RKO (cell line): ENCODE data around the gene CNOT3.
A peak's percentile ranks its signal among the peaks of the same experiment; 100 is the strongest.

Source experiments
- DNase-seq: peaks from one replicate; pipeline ENCODE4 v3.0.0-alpha.2; 2016; ENCODE audit warnings: low spot score

CNOT3 gene

GRCh38 chr19:54121259-54121658 is 16.3 kb upstream of the CNOT3 start:
- DNase-seq, result no peak

DNA sequence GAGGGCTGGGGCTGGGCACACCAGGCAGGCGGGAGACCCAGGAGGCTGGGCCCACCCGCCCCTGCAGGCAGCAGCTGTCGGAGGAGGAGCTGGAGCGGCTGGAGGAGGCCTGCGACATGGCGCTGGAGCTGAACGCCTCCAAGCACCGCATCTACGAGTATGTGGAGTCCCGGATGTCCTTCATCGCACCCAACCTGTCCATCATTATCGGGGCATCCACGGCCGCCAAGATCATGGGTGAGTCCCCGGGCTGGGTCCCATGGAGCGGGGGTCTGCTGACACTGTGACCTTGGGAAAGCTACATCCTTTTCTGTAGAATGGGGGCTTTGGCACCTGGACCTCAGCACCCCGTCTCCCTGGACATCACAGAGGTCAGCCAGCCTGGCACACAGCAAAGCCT is 13.9 kb upstream of the CNOT3 start:
- DNase-seq, result no peak

DNA sequence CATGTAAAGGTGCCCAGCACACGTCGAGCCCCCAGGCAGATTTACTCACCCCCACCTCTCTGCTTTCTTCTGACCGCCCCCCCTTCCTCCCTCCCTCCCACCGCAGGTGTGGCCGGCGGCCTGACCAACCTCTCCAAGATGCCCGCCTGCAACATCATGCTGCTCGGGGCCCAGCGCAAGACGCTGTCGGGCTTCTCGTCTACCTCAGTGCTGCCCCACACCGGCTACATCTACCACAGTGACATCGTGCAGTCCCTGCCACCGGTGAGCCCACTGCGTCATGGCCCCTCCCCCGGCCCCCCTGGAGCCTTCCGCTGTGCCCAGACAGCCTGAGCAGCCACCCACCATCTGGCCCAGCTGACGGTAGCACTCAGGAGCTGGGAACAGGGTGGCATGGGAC is 13.2 kb upstream of the CNOT3 start:
- DNase-seq, result no peak

GRCh38 chr19:54125713-54126112 is 11.8 kb upstream of the CNOT3 start:
- DNase-seq, result no peak

DNA sequence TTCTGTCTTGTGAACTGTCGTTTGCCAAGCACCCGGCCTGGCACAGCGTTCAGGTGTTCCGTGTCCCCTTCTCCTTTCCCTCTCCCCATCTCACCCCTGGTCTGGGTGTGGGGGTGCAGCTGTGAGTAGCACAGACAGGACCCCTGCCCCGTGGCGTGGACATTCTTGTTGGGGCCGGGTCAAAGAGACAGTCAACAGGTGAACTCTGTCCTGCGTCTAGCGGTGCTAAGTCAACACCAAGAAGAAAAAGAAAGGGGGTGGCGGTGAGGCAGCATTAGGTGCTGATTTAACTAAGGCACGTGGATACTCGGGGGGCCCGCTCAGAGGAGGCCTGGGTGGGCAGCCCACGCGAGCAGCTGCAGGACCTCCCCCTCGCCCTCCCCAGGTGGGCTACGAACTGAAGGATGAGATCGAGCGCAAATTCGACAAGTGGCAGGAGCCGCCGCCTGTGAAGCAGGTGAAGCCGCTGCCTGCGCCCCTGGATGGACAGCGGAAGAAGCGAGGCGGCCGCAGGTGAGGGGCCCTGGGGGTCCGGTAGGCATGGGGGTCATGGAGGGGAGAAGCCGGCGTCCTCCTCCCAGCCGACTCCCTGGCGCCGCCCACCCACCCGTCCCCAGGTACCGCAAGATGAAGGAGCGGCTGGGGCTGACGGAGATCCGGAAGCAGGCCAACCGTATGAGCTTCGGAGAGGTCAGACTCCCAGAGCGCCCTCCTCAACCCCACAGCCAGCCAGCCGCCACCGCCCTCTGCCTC is 9.7 kb upstream of the CNOT3 start:
- no peak for DNase-seq

DNA sequence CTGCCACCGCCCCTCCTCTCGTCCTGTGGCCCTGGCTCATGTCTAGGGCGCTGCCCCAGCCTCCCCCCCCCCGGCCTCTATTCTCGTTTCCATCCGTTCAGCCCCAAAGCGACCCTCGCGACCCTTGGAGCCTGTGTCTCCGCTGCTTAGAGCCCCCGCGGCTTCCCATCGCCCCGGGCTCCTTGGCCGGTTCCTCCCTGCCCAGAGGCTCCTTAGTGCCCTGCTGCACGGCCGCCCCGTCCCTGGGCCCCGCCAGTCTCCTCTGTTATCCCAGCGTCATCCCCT is 9.2 kb upstream of the CNOT3 start:
- no peak for DNase-seq

- DNase-seq, result no peak
These were observed 8.6 kb upstream of the CNOT3 start for GRCh38 chr19:54128796-54129616.

- DNase-seq, result no peak
These were observed 8.0 kb upstream of the CNOT3 start for GRCh38 chr19:54129617-54129996.

- no peak for DNase-seq
These were observed 4.1 kb upstream of the CNOT3 start for GRCh38 chr19:54133312-54133956.

GRCh38 chr19:54133957-54134590 is 3.5 kb upstream of the CNOT3 start:
- no peak for DNase-seq

DNA sequence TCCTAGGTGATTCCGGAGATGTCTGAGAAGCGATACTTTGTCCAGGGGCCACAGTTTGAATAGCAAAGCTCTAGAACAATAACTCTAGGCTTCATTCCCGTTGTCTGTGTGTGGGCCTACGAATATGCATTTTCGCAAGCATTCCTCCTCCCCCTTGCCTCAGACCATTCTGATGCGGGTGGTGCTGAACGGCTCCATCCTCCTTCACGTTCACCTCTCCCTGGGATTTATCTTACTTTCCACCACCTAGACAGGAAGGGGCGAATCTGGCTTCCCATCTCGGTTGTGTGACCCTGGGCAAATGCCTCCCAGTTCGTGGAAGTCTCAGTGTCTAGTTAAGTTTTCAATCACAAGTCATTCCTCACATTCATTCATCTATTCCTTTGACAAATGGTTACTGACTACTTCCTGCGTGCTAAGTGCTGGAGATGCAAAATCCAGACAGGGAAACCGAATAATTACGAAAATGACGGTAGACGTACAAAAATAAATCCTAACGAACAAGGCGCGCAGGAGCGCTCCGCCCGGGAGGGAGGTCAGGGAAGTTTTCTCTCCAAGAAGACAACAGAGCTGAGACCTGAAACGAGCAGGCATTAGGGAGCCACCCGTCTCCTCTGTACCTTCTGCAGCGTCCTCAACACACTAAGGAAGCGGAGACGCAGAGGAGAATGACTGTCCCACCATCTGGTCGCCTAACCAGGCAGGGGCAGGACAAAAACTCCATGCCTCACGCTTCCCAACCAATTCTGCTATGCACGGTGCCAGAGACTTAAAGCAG is 1.3 kb upstream of the CNOT3 start:
- peak; percentile 30 for DNase-seq

DNA sequence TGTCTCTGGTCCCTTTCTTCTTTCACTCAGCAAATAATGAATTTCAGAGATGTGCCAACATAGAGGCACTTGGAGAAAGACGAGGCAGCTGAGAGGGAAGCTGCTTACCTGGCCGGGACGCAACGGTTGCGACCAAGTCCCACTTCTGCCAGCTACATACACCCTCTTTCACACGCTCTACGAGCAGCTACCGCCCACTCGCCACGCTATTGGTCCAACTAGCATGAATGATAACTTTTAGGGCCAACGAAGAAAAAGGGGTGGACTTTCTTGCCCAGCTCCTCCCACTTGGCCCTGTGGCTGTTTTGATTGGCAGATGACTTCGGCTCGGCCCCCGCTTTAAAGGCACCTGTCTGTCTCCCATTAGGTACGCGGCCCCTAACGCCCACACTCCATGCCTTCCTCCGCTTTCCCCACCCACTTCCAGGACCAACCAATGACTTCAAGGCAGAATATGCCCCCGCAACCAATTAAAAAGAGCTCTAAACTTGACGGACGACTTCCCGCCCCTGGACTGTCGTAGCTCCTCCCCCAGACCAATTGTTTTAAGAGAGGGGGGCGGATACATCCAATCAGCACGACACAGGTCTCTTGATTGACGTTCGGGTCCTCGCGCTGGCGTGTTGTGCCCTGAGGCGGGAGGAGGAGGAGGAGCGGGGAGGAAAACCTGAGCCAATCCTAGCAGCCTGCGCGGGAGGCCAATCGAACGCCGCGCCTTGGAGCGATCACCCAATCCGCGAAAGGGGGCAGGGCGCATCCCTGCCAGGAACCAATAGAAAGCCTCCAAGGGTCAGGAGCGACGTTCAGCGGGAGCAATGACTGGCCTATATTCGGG is 481 bp upstream of the CNOT3 start:
- DNase-seq, result peak; percentile 100

DNA sequence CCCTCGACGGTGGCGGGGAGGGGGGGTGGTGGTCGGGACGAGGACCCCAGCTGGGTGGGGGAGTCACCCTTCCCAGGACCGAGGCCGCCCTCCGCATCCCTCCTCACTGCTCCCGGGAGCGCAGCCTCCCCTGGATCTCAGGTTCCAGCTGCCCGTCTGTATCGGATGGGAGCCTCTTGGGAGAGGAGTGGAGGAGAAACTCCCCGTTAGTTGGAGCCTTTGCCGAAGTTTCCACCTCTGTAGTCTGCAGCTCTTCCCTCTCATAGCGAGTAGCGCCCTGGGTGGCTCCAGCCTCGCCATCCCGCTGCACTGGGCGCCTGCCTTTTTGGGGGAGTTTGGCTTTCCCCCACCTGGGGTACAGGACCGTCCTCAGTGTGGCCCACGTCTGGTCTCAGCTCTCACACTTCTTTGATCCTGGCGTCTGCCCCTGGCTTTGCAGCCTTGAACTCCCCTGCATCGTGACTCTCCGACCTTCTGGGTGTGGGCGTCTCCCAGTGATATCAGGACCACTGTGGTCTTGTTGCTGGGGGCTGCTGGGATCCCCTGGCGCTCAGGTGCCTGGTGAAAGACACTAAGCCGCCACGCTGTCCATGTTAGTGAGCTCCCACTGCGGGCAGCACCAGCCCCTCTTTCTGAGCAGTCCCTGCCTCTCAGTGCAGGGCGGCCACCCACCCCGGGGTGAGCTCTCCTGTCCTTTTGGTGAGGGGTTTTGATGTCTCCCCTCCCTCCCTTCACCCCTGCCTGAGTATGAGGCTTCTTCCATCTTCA is 1.1 kb downstream of the CNOT3 start:
- DNase-seq, result no peak

DNA sequence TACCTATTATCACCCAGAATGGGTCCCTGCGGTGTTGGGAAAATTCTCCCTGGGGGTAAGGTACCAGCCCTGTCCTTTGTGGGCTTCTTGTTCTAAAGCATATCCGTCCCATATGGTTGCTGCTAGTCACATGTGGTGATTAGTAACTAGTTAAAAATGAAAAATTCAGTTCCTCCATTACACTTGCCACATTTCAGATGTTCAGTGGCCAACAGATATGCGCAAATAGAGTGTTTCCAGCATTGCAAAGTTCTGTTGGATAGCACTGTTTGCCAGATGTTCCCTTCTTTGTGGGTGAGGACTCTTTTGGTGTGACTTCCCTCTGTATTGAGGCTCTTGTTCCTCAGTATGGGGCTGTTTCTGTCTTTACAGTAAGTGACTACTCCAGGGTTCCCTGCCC is 3.8 kb downstream of the CNOT3 start:
- DNase-seq, result no peak

DNA sequence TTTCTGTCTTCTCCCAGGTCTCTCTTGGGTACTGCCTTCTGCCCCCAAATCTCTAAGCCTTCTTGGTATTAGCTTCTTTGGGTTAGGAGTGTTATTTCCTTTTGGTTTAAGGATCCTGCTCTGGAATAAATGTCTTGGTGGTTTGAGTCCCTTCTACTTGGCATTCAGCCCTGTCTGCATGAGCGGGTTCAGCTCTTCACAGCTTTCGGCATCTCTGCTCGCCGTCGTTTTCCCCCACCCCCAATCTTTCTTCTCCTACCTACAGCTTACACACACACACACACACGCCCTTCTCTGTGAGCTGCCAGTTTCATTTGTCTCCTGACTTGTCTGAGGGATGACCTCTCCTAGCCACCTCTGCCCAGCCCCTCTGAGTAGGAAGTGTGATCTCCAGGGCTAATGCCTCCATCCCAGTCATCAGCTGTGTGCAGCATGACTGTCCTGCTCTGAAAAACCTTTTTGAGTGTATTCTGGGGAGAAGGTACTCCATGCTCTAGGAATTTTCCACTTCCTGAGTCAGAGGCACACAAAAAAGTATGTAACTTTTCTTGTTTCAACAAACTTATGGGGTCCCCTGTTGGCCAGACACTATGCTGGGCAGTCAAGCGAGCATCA is 4.7 kb downstream of the CNOT3 start:
- no peak for DNase-seq

- no peak for DNase-seq
These were observed 8.1 kb downstream of the CNOT3 start for GRCh38 chr19:54145541-54146158.

DNA sequence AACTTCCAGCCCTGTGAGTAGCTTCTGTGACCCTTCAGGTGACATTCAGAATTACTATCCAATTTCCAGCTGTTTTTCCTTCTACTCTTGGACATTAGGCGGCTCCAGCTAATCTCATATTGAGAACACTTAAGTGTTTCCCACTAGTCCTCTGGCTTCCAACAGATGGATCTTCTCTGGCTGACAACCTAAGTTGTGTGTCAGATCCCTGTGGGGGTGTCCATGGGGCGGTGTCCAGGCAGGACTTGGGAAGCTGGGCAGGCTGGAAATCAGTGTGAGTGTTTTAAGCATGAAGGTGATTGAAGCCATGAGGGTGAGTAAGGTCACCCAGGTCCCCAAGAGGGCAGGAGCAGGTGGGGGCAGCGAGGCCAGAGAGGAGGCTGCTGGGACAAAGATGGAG is 10.1 kb downstream of the CNOT3 start:
- no peak for DNase-seq

DNA sequence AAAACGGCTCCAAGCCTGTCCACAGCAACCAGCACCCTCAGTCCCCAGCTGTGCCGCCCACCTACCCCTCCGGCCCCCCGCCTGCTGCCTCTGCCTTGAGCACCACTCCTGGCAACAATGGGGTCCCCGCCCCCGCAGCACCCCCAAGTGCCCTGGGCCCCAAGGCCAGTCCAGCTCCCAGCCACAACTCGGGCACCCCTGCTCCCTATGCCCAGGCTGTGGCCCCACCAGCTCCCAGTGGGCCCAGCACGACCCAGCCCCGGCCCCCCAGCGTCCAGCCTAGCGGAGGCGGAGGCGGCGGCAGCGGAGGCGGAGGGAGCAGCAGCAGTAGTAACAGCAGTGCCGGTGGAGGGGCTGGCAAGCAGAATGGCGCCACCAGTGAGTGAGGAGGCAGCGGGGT is 10.6 kb downstream of the CNOT3 start:
- no peak for DNase-seq

GRCh38 chr19:54149021-54149812 is 11.7 kb downstream of the CNOT3 start:
- no peak for DNase-seq
